Smooth muscle cell (in vitro differentiated cells): ENCODE results near the gene CDH5. TPM values are rescaled to one million over a fixed set of nuclear protein-coding genes. Genes with fewer than 3 reads are reported as not detected.

Experiments used
- DNase-seq: peaks from one replicate; lab custom pipeline; 2025; ENCODE audit not compliant: unreplicated experiment; lab: John Stamatoyannopoulos, UW
- H2AFZ ChIP-seq: fragments of 200-600 bp; sonication (generic); 2 replicates; pipeline ENCODE4 v1.6.0; 2016; ENCODE audit warnings: antibody characterized with exemption, low read depth, mild to moderate bottlenecking
- H3F3A ChIP-seq: fragments of 200-600 bp; sonication (generic); 2 replicates; pipeline ENCODE4 v1.6.0; 2017; ENCODE audit warnings: antibody characterized with exemption, low read depth
- H3K27ac ChIP-seq: fragments of 200-600 bp; sonication (generic); 2 replicates; pipeline ENCODE4 v1.5.1; 2016; ENCODE audit warnings: low read depth, mild to moderate bottlenecking
- H3K27me3 ChIP-seq: fragments of 200-600 bp; sonication (generic); 2 replicates; pipeline ENCODE4 v1.6.1; 2016; ENCODE audit warnings: low read depth, mild to moderate bottlenecking
- H3K36me3 ChIP-seq: fragments of 200-600 bp; sonication (generic); 2 replicates; pipeline ENCODE4 v1.5.1; 2016; ENCODE audit warnings: low read depth
- H3K4me1 ChIP-seq: fragments of 200-600 bp; sonication (generic); 2 replicates; pipeline ENCODE4 v1.5.1; 2016; ENCODE audit warnings: low read depth
- H3K4me2 ChIP-seq: fragments of 200-600 bp; sonication (generic); 2 replicates; pipeline ENCODE4 v1.6.0; 2016; ENCODE audit warnings: mild to moderate bottlenecking
- H3K4me3 ChIP-seq: fragments of 200-600 bp; sonication (generic); 2 replicates; pipeline ENCODE4 v1.5.1; 2016; ENCODE audit warnings: mild to moderate bottlenecking
- H3K79me2 ChIP-seq: fragments of 200-600 bp; sonication (generic); 2 replicates; pipeline ENCODE4 v1.6.0; 2016; ENCODE audit warnings: low read depth, mild to moderate bottlenecking
- H3K9ac ChIP-seq: fragments of 200-600 bp; sonication (generic); 2 replicates; pipeline ENCODE4 v1.6.0; 2016; ENCODE audit warnings: low read depth
- H3K9me3 ChIP-seq: fragments of 200-600 bp; sonication (generic); replicated peaks from 2 replicates; pipeline ENCODE4 v1.5.1; 2016; ENCODE audit warnings: low read depth
- H4K20me1 ChIP-seq: fragments of 200-600 bp; sonication (generic); 2 replicates; pipeline ENCODE4 v1.6.0; 2016; ENCODE audit warnings: low read depth
- WGBS: methylation state at CpG from one replicate; pipeline ENCODE4 v1.1.7; 2016; ENCODE audit warnings: low lambda C conversion rate; 5-methylcytosine and 5-hydroxymethylcytosine counted together
- polyA plus RNA-seq: library from polyadenylated mRNA; unstranded; fragments of >200 nt; fragmentation: Nextera tagmentation; extraction: Ambion mirVana; gene quantifications from 2 replicates; pipeline ENCODE4 v1.2.1, GENCODE V29; 2016
- total RNA-seq: library from RNA; depleted of rRNA; stranded (reverse); fragments of >200 nt; gene quantifications from 2 replicates; pipeline ENCODE4 v1.2.3, GENCODE V29; 2014
- TF ChIP-seq, protein P1 (sequence below): fragments of 200-600 bp; sonication (generic); IDR thresholded peaks from 2 replicates; pipeline ENCODE4 v1.5.1; 2017; ENCODE audit warnings: borderline replicate concordance, mild to moderate bottlenecking, antibody characterized with exemption; ENCODE audit not compliant: insufficient read depth, poor library complexity, severe bottlenecking

CDH5 gene
- total and polyA plus RNA-seq, 2 experiments from 2014 or later, result not detected

DNA sequence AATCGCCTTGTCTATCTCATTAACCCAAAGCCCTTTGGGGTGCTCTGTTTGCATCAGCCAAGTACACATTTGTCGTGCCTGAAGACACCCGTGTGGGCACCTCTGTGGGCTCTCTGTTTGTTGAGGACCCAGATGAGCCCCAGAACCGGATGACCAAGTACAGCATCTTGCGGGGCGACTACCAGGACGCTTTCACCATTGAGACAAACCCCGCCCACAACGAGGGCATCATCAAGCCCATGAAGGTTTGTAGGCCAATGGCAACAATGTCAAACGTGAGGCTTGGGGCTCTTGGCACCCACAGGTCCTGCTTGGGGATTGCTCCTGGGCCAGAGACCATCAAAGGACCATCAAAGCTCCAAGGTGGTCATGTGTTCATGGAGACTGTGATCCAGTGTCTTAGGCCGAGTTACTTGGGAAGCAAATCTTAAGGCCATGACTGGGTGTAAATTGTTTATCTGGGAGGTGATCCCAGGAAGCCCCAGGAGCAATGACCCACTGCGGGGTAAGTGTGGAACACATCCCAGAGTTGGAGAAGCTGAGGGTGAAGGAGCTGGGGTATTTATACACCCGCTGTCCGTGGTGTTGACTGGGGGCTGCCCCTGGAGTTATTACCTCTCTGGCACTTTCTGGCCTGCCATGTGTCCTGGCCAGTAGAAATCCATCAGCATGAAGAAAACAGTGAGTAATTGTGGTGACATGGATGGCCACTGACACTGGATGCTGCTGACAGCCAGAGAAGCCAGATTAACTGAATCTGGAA is 24.0 kb downstream of the CDH5 start:
- no peak overlapping the region for H3K27ac ChIP-seq
- no peak for DNase-seq
- TF ChIP-seq, protein P1, sequence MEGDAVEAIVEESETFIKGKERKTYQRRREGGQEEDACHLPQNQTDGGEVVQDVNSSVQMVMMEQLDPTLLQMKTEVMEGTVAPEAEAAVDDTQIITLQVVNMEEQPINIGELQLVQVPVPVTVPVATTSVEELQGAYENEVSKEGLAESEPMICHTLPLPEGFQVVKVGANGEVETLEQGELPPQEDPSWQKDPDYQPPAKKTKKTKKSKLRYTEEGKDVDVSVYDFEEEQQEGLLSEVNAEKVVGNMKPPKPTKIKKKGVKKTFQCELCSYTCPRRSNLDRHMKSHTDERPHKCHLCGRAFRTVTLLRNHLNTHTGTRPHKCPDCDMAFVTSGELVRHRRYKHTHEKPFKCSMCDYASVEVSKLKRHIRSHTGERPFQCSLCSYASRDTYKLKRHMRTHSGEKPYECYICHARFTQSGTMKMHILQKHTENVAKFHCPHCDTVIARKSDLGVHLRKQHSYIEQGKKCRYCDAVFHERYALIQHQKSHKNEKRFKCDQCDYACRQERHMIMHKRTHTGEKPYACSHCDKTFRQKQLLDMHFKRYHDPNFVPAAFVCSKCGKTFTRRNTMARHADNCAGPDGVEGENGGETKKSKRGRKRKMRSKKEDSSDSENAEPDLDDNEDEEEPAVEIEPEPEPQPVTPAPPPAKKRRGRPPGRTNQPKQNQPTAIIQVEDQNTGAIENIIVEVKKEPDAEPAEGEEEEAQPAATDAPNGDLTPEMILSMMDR, result no peak
- no peak overlapping the region for H3K9ac ChIP-seq
- no peaks in the 10 kb centered on the region for H3K9me3 ChIP-seq
- no peaks in the 10 kb centered on the region for H3K79me2 ChIP-seq
- H3F3A ChIP-seq, result no peaks in the 10 kb centered on the region
- no peak overlapping the region for H3K4me3 ChIP-seq
- no peak overlapping the region for H3K4me2 ChIP-seq
- no peak overlapping the region for H2AFZ ChIP-seq
- no peaks in the 10 kb centered on the region for H3K4me1 ChIP-seq
- WGBS, result 86% methylated on average over 14 of the region's 14 CpGs
- H4K20me1 ChIP-seq, result no peaks in the 10 kb centered on the region
- H3K27me3 ChIP-seq, result no peaks in the 10 kb centered on the region
- H3K36me3 ChIP-seq, result no peaks in the 10 kb centered on the region

DNA sequence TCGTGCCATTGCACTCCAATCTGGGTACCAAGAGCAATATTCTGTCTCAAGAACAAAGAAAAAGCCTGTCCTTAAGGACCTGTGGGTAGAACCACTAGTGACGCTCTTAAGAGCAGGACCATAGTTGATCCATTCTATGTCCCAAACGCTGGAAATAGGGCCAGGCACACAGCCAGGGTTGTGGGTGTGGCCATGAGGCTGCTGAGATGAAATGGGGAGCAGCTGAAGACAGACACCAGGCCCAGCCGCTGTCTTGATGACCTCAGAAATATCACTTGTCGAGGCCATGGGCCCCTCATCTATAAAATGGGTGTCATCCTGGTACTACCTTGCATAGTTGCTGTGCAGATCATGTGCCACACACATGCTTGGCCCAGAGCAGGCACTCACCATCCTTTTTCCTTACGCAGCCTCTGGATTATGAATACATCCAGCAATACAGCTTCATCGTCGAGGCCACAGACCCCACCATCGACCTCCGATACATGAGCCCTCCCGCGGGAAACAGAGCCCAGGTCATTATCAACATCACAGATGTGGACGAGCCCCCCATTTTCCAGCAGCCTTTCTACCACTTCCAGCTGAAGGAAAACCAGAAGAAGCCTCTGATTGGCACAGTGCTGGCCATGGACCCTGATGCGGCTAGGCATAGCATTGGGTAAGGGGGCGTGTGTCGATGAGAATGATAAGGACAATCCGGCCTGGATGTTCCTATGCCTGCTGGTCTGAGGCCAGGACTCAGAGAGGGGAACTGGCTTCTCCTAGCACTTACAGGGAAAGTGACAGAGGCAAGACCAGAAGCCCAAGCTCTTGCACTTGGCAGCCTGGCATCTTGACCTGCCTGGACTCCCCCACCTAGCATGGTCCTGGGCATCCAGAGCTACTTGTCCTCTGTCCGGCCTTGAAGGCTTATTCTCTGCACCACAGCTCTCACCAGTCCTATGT is 25.5 kb downstream of the CDH5 start:
- TF ChIP-seq, protein P1, result no peak
- no peaks in the 10 kb centered on the region for H3K4me1 ChIP-seq
- H3K4me3 ChIP-seq, result no peak overlapping the region
- no peaks in the 10 kb centered on the region for H3K9me3 ChIP-seq
- no peaks in the 10 kb centered on the region for H3F3A ChIP-seq
- no peak overlapping the region for H3K4me2 ChIP-seq
- no peaks in the 10 kb centered on the region for H3K27me3 ChIP-seq
- no peaks in the 10 kb centered on the region for H3K79me2 ChIP-seq
- H3K9ac ChIP-seq, result no peak overlapping the region
- 93% methylated on average over 18 of the region's 18 CpGs for WGBS
- H3K27ac ChIP-seq, result no peak overlapping the region
- no peak for DNase-seq
- no peaks in the 10 kb centered on the region for H4K20me1 ChIP-seq
- no peak overlapping the region for H2AFZ ChIP-seq
- H3K36me3 ChIP-seq, result no peaks in the 10 kb centered on the region

DNA sequence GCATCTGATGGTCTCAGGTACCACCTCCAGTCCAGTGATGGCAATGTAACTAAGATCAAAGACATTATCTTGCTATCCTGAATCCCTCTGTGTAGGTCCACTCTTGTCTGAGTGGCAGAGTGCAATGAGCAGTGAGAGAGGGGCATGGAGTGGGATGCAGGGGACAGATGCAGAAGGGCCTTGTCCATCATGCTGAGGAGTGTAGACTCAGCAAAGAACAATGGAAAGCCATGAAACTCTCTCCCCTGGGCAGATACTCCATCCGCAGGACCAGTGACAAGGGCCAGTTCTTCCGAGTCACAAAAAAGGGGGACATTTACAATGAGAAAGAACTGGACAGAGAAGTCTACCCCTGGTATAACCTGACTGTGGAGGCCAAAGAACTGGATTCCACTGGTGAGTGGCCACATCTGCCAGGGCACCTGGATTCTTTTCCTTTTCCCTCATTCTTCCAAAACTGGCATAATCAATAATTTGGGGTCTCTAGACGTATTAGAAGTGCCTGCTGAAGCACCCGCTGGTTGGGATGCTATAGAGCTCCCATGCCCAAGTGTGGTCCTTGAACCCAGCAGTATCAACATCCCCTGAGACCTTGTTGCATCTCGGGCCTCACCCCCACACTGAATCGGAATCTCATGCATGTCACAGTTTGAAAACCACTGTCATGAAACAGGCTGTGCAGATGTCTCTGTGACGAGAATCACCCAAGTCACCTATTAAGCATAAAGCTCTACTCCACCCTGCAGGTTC is 29.5 kb downstream of the CDH5 start:
- Histone ChIP-seq H3K4me3 (no peak overlapping the region), H3F3A (no peaks in the 10 kb centered on the region), H3K4me1 (no peaks in the 10 kb centered on the region), H4K20me1 (no peaks in the 10 kb centered on the region), H2AFZ (no peak overlapping the region), H3K27ac (no peak overlapping the region), H3K9ac (no peak overlapping the region), H3K27me3 (no peaks in the 10 kb centered on the region), H3K36me3 (no peaks in the 10 kb centered on the region), H3K4me2 (no peak overlapping the region), H3K79me2 (no peaks in the 10 kb centered on the region), H3K9me3 (no peaks in the 10 kb centered on the region)
- DNase-seq, result no peak
- TF ChIP-seq, protein P1, result no peak
- 92% methylated on average over 7 of the region's 7 CpGs for WGBS
